Measurements from ENCODE around the gene PCGF1. TPM values are rescaled to one million over a fixed set of nuclear protein-coding genes. Genes with fewer than 3 reads are reported as not detected.

The PCGF1 gene
- total and polyA plus RNA-seq, 2 of the 13 experiments (the other 11 are each of a cell fraction or from before 2014, with no cell fraction given), result 20.4 to 22.6 TPM

DNA sequence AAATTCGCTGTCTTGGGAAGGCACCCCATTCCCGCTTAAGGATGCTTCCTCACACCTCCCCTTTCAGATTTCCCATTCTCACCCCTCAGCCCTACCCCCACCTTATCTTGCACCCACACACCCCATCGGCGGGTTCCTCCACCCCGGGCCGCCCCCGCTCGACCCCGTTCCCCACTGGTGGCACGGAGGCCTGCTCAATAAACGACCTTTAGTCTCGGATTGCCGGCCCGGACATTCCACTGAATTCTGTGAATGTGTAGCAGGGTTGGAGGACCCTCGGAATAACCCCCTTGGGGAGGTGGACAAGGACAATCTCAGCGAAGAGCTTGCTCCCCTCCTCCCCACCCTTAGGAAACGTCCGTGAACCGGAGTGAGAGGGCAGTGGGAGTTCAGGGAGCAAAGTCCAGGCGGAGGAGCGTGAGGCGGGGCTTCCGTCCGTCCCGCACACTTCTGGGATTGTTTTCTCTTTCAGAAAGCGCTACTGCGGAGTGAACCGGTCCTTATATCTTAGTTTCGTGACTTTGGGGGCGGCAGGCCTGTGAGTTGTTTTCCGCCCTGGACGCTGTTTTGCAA lies 5.3 kb downstream of the PCGF1 start (continued):
- TF ChIP-seq PRDM15 (CRISPR knock-in tag; IDR thresholded peaks at IDR 0.05), result 0 out of 2 replicates have a peak, but pooled peaks have one; percentile 22
- peak; percentile 78; the same call in 1 of the 2 replicates for TF ChIP-seq SIN3A (IDR thresholded peaks at IDR 0.05; ENCODE audit: borderline replicate concordance, low read depth, low read length)
- TF ChIP-seq, protein P1, sequence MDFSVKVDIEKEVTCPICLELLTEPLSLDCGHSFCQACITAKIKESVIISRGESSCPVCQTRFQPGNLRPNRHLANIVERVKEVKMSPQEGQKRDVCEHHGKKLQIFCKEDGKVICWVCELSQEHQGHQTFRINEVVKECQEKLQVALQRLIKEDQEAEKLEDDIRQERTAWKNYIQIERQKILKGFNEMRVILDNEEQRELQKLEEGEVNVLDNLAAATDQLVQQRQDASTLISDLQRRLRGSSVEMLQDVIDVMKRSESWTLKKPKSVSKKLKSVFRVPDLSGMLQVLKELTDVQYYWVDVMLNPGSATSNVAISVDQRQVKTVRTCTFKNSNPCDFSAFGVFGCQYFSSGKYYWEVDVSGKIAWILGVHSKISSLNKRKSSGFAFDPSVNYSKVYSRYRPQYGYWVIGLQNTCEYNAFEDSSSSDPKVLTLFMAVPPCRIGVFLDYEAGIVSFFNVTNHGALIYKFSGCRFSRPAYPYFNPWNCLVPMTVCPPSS (IDR thresholded peaks at IDR 0.05), result no peak
- TF ChIP-seq, protein P2, sequence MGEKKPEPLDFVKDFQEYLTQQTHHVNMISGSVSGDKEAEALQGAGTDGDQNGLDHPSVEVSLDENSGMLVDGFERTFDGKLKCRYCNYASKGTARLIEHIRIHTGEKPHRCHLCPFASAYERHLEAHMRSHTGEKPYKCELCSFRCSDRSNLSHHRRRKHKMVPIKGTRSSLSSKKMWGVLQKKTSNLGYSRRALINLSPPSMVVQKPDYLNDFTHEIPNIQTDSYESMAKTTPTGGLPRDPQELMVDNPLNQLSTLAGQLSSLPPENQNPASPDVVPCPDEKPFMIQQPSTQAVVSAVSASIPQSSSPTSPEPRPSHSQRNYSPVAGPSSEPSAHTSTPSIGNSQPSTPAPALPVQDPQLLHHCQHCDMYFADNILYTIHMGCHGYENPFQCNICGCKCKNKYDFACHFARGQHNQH (CRISPR knock-in tag; IDR thresholded peaks at IDR 0.05), result peak; percentile 84
- TF ChIP-seq HNRNPH1 (optimal IDR thresholded peaks at IDR 0.05; ENCODE audit: low read depth, low read length), result no peak
- TF ChIP-seq REST (IDR thresholded peaks at IDR 0.05; ENCODE audit: borderline replicate concordance in 1 of 2, low read depth in 1 of 2, low read length in 2 of 2), result peak in 1 of 2 experiments; percentile 38; a peak in 1 of 4 replicates
- TF ChIP-seq ATF7 (IDR thresholded peaks at IDR 0.05), result no peak
- no peak for TF ChIP-seq ATF7 (CRISPR knock-in tag; IDR thresholded peaks at IDR 0.05)
- TF ChIP-seq, protein P3, sequence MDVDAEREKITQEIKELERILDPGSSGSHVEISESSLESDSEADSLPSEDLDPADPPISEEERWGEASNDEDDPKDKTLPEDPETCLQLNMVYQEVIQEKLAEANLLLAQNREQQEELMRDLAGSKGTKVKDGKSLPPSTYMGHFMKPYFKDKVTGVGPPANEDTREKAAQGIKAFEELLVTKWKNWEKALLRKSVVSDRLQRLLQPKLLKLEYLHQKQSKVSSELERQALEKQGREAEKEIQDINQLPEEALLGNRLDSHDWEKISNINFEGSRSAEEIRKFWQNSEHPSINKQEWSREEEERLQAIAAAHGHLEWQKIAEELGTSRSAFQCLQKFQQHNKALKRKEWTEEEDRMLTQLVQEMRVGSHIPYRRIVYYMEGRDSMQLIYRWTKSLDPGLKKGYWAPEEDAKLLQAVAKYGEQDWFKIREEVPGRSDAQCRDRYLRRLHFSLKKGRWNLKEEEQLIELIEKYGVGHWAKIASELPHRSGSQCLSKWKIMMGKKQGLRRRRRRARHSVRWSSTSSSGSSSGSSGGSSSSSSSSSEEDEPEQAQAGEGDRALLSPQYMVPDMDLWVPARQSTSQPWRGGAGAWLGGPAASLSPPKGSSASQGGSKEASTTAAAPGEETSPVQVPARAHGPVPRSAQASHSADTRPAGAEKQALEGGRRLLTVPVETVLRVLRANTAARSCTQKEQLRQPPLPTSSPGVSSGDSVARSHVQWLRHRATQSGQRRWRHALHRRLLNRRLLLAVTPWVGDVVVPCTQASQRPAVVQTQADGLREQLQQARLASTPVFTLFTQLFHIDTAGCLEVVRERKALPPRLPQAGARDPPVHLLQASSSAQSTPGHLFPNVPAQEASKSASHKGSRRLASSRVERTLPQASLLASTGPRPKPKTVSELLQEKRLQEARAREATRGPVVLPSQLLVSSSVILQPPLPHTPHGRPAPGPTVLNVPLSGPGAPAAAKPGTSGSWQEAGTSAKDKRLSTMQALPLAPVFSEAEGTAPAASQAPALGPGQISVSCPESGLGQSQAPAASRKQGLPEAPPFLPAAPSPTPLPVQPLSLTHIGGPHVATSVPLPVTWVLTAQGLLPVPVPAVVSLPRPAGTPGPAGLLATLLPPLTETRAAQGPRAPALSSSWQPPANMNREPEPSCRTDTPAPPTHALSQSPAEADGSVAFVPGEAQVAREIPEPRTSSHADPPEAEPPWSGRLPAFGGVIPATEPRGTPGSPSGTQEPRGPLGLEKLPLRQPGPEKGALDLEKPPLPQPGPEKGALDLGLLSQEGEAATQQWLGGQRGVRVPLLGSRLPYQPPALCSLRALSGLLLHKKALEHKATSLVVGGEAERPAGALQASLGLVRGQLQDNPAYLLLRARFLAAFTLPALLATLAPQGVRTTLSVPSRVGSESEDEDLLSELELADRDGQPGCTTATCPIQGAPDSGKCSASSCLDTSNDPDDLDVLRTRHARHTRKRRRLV (CRISPR knock-in tag; IDR thresholded peaks at IDR 0.05), result no peak; the same call in 1 of the 2 replicates
- TF ChIP-seq FOXP1 (IDR thresholded peaks at IDR 0.05), result no peak
- TF ChIP-seq FOXP1 (CRISPR knock-in tag; IDR thresholded peaks at IDR 0.05), result peak; percentile 56; the same call in 1 of the 2 replicates
- TF ChIP-seq ZNF362 (CRISPR knock-in tag; IDR thresholded peaks at IDR 0.05; ENCODE audit: borderline replicate concordance), result 0 out of 2 replicates have a peak, but pooled peaks have one; percentile 10
